Transverse colon (tissue), 4 donors: ENCODE measurements around the gene CTNND2.

Experiments used
- POLR2A ChIP-seq: fragments of 450-650 bp; IDR thresholded peaks from one replicate; pipeline ENCODE4 v1.6.1; 2016; ENCODE audit warnings: antibody characterized with exemption, mild to moderate bottlenecking, moderate library complexity
- POLR2AphosphoS5 ChIP-seq, 3 donors: sonication (generic); formaldehyde crosslinking; IDR thresholded peaks; one replicate each; pipeline ENCODE4 v1.6.1; 2016; ENCODE audit warnings: antibody characterized with exemption in 3 of 3
- TF ChIP-seq, protein P1 (sequence below), 5 experiments: fragments of 200-600 bp in 3 of 5; fragments of 450-650 bp in 2 of 5; sonication (generic) in 3 of 5; IDR thresholded peaks; 1 replicate in 2 of 5; 2 replicates in 3 of 5; pipeline ENCODE4 v1.5.1; 2016 to 2017; ENCODE audit warnings: antibody characterized with exemption in 5 of 5, inconsistent platforms in 3 of 5, mild to moderate bottlenecking in 2 of 5, moderate library complexity in 1 of 5

DNA sequence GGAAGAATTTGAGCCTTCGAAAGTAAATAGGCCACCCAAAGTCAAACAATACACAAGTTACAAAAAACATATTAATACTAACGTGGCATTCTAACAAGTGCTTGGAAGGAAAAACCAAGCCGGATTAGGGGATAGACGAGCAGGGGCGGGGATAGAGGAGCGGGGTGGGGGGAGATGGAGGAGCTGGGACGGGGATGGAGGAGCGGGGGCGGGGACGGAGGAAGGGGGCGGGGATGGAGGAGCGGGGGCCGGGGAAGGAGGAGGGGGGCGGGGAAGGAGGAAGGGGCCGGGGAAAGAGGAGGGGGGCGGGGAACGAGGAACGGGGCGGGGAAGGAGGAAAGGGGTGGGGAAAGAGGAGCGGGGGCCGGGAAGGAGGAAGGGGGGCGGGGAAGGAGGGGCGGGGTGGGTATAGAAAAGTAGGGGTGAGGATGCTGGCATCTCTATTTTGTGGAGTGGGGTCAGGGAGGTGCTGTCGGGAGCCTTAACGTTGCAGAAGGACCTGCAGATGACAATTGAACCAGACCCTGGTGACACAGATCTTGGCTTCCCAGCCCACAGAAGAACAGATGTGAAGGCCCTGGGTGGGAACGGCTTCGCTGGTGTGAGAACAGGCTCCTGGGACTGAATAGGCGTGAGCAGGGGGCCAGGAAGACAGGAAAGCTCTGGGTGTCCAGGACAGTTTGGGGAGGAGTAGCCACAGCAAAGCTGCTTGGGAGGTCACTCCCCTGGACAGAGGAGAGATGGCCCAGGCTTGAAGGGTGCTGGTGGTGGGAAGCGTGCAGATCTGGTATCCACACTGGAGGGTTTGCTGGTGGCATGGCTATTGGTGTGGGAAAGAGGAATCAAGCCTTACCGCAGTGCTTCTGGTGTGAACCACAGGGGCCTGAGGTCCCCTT lies 909.9 kb downstream of the CTNND2 start:
- no peak for TF ChIP-seq POLR2A
- TF ChIP-seq, protein P1, sequence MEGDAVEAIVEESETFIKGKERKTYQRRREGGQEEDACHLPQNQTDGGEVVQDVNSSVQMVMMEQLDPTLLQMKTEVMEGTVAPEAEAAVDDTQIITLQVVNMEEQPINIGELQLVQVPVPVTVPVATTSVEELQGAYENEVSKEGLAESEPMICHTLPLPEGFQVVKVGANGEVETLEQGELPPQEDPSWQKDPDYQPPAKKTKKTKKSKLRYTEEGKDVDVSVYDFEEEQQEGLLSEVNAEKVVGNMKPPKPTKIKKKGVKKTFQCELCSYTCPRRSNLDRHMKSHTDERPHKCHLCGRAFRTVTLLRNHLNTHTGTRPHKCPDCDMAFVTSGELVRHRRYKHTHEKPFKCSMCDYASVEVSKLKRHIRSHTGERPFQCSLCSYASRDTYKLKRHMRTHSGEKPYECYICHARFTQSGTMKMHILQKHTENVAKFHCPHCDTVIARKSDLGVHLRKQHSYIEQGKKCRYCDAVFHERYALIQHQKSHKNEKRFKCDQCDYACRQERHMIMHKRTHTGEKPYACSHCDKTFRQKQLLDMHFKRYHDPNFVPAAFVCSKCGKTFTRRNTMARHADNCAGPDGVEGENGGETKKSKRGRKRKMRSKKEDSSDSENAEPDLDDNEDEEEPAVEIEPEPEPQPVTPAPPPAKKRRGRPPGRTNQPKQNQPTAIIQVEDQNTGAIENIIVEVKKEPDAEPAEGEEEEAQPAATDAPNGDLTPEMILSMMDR (IDR thresholded peaks at IDR 0.05), result no peak
- no peak for TF ChIP-seq POLR2AphosphoS5 (IDR thresholded peaks at IDR 0.05)
